Esophagus mucosa (tissue), 1 donor: ENCODE results near the gene SYNJ2. TPM values are rescaled to one million over a fixed set of nuclear protein-coding genes. Genes with fewer than 3 reads are reported as not detected.

Experiments
- ATAC-seq: fragments of 200-7000 bp; cut with Tn5 transposase; one replicate; pipeline ENCODE4 v1.9.1; 2020
- total RNA-seq: library from RNA; stranded (reverse); gene quantifications from one replicate; pipeline ENCODE4 v1.2.4, GENCODE V29; 2023
- donor health status: DM: yes; HTN: yes; CAD: no.

The SYNJ2 gene
- total RNA-seq, 1 donor from 2014 or later = 12.9 TPM

- ATAC-seq = no peak
Observed at GRCh38 chr6:158013904-158014504, 32.3 kb downstream of the SYNJ2 start.

DNA sequence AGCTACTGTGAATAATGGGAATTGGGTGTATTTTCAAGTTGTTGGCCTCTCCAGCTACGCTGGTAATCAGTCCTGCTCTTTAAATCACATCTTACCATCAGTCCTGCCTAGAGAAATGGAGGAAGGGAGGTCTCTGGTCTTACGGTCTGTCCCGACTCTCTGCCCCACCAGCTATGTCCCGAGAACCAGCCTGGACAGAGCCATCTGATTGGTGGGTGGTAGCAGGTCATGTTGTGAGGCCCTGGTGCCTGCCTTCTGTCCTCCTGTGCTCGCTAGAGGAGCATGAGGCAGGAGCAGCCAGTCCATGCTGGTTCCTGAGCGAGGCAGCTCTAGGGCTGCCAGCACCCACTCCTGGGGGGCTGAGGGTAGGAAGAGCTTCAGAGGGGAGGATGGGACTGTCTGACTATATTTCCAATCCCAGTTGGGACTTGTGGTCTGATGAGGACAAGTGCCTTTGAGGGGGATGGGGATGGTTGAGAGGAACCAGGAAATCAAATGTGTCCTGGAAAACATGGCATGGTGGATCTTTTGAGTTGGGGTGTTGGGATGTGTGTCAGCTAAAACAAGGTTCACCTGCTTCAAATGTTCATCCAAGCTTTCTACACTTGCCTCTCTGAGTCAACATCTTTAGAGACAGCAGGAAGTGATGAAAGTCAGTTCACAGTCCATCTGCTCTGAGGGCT lies 33.0 kb downstream of the SYNJ2 start:
- peak; percentile 36 for ATAC-seq

DNA sequence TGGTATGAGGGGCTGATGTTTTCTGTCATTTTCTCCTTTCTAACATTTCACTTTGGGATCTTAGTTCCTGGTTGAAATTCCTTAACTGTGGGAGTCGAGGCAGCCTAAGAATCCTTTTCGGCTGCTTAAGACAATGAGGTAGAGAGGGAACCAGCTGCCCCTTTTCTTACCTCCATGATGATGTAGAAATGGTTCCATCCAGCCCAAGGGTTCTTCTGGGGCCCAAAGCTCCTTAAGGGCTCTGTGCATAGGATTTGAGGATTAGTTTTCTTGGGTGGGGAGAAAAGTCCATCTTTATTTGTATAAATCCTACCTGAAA lies 33.5 kb downstream of the SYNJ2 start:
- ATAC-seq = no peak

DNA sequence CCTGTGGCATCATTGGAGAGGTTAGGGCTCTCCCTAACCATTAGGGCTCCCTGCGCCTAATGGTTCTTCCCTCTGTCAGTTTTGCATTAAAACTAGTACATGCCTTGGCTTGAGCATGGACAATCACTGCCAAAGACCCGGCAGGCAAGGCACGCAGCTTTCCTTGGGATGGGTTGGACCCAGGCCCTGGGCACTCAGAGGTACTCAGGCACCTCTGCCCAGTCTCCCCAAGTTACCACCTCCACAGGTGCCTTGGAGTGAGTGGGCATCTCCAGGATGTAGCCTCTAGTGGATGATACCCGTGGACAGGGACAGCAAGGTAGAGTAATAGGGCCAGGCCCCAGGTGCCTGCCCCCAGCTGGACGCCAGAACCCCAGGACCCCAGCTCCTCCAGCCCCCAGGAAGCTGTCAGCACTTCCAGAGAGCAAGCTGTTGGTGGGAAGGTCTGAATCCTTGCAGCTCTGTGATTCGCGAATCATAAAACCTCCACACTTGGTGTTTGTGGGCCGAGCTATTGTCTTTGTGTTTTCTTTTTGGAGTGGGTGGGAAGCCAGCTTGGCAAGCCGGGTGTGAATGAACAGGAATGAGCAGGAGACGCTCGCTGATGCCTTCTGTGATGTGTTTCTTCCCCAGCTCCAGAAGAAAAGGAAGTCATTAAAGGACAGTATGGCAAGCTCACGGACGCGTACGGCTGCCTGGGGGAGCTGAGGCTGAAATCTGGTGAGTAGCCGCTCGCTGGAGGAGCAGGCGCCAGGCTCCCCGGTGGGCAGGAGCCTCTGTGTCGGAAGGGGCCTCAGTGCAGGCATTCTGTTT lies 35.1 kb downstream of the SYNJ2 start:
- no peak for ATAC-seq

- ATAC-seq = no peak
Observed at GRCh38 chr6:158017621-158018040, 36.0 kb downstream of the SYNJ2 start.

DNA sequence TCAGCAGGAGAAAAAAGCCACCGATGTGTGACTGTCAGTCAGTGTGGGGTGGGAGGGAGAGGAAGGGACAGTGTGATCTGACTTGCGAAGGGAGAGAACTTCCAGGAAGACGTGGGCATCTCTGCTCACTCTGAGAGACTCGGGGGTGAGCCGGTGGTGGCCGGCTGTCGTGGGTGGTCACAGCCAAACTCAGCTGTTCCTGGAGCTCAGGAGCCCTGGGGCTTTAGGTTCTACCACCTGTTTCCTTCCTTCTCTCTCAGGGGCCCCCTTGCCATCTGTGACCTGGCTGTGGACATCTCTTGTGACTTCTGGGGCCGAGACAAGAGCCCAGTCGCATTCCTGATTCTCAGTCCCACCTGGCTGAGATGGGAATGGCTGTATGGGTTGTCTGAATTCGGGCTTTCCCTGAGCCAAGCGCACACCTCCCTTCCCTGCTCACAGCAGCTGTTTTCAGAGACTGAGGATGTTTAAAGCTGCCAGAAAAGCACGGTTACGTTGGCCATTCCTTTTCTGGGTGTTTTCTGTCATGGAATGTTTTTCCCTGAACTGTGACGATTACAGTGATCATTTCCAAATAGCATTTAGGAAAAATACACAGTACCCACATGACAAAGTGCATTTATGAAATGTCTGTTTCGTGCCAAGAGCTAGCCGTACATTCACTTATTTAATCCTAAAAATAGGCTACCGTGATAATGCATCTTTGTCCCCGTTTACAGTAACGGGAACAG lies 36.5 kb downstream of the SYNJ2 start:
- ATAC-seq = no peak

DNA sequence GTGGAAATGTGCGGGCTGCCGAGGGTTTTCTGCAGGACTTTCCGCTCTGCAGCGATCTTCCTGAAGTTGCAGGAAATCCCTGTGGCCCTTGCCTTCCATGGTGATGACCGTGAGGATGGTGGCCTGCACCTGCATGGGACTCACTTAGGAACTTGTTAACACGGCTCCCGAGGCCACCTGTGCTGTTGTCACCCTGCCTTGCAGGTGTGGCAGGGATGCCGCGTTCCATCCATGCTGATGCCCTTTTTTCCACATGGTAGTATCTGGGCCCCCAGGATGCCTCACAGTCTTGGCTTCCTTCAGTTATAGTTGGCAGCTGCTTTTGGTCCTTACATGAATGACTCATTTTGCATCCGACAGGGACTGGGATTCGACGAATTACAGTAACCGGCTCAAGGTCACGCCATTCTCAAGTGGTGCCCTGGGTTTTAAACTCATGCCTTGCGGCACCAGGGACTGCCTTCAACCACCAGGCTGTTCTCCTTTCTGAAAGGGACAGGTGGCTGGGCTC lies 37.2 kb downstream of the SYNJ2 start:
- ATAC-seq = no peak

- ATAC-seq = no peak
Observed at GRCh38 chr6:158019416-158019815, 37.8 kb downstream of the SYNJ2 start.

DNA sequence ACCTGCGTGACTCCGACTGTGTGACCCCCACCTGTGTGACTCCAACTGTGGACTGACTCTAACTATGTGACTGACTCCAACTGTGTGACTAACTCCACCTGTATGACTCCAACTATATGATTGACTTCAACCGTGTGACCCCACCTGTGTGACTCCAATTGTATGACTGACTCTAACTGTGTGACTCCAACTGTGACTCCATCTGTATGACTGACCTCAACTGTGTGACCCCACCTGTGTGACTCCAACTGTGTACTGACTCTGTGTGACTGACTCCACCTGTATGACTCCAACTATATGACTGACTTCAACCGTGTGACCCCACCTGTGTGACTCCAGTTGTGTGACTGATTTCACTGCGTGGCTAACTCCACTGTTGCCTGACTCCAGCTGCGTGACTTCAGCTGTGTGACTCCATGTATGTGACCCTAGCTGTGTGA lies 38.6 kb downstream of the SYNJ2 start:
- ATAC-seq = peak; percentile 93

- no peak for ATAC-seq
Observed at GRCh38 chr6:158020811-158021210, 39.1 kb downstream of the SYNJ2 start.

DNA sequence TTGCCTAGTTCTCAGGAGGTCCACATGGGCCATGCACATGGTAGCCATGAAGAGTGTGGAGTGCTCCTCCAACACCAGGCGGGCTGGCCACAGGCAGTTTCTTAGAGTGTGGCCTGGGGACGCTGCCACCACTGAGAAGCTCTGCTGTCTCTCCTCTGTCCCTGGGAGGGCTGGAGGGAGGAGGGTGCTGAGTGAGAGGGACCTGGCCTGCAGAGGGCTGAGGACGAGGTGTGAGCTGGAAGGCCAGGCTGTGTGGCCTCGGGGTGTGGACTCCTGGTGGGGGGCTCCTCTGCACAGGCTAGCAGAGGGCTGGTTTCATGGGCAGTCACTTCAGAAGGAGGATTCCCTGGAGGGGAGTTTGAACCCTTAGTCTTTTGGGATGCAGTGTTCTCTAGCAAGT lies 39.7 kb downstream of the SYNJ2 start:
- no peak for ATAC-seq

- ATAC-seq = no peak
Observed at GRCh38 chr6:158021814-158022748, 40.4 kb downstream of the SYNJ2 start.

- no peak for ATAC-seq
Observed at GRCh38 chr6:158022749-158023596, 41.3 kb downstream of the SYNJ2 start.

- ATAC-seq = no peak
Observed at GRCh38 chr6:158023597-158023939, 41.9 kb downstream of the SYNJ2 start.

DNA sequence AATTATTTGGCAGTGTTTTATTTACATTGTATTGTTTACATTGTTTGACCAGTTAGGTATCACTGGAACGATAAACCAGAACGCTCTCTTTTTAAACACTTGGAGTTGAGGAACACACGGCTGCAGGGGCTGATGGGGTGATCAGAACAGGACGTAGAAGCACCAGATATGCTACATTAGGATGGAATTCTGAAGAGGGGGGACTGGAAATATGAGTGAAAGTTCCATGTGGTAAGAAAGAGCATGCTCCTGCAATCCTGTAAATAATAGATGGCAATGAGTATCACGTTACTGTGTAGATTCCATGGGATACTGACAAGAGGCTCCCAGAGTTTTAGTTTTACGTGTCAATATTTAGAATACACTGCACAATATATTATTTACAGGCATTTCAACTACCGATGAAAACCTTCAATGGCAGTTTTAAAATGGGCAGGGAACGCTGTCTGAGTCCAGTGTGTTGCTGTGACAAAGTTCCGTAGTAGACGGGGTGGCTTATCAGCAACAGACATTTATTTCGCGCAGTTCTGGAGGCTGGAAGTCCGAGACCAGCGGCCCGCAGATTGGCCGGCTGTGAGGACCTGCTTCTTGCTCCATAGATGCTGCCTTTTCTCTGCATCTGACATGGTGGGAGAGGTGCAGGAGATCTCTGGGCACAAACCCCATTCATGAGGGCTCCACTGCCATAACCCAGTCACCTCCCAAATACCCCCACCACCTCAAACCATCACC lies 43.1 kb downstream of the SYNJ2 start:
- no peak for ATAC-seq

DNA sequence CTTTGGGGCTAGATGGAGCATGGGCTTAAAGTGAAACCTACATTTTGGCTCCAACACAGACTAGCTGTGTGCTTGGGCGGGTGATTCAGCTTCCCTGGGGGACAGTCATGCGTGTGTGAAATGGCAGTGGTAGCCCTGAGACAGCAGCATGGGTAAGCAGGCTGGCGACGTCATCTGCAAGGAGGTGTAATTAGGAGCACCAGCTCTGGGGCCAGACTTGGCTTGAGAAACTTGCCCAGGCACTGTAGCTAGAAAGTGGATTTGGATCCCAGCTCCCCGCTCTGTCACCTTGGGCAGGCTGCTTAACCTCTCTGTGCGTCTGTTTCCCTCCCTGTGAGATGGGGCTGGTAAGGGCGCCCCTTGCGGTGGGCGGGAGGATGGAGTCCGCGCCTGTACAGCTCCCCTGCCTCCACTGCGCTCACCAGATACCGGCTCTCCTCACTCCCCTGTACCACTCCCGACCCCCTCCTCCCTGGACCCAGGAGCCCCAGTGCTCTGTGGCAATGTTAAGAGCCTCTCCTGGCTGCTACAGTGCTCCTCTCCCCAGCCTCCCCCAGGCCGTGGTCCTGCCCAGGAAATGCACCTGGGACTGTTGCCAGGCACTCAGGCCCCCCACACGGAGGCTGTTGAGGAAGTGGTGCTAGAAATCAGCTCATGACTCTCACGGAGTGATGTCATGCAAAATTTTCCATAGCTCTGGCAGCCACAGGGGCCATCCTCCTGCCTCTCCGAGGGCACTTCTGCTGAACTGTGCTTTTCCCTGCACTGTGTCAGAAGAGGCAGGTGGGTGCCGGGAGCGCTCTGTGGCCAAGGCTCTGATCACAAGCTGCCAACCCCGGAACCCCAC lies 44.6 kb downstream of the SYNJ2 start:
- peak; percentile 85 for ATAC-seq

- ATAC-seq = no peak
Observed at GRCh38 chr6:158026901-158027589, 45.4 kb downstream of the SYNJ2 start.

DNA sequence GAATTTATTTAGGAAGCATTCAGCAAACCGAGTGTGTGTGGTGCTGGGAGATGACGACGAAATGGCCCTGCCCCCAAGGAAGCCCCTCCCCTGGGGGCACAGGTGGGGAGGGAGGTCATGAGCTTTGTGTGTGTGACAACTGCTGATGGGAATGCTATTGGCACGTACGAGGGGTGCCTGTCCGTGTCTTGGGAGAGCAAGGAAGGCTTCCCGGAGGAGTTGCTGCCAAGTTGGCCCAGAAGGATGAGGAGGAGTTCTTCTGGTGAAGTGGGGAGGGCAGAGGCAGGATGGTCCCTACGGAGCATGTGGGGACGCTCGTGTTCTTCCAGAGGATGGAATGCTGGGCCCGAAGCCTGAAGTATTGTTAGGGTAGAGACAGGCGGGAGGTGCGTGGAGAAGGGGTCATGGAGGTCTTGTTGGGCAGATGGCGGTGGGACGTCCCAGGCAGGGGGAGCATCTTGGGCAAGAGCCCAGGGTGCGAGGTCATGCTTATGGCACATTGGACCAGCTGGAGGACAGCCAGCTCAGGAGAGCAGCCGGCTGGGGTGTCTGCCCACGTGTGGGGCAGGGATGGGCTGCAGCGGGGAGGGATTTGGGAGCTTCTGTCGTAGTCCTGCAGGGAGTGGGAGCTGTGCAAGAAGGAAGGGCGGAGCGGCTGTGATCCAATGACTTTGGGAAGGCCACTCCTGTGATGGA lies 46.1 kb downstream of the SYNJ2 start:
- no peak for ATAC-seq
